ENCODE results near the gene UBAC2. TPM values are rescaled to one million over a fixed set of nuclear protein-coding genes. Genes with fewer than 3 reads are reported as not detected.

The UBAC2 gene
- polyA plus RNA-seq, 3 donors, result 59.6 to 113 (median 96.7) TPM

GRCh38 chr13:99415851-99416331 lies 215.2 kb downstream of the UBAC2 start:
- peak overlapping the region in 1 of 7 donors; percentile 77 for H3K27ac Mint-ChIP-seq
- intact Hi-C loops (cut with micrococcal nuclease), result no loop called here
- H3K4me3 Mint-ChIP-seq, result no peak overlapping the region
- no peaks in the 10 kb centered on the region for H3K79me2 ChIP-seq (ENCODE audit: insufficient read depth, low read length)
- H3K9me3 Mint-ChIP-seq, result peaks cover 0 to 5% (median 0%) of the 10 kb centered on the region in 7 donors
- peaks cover 3 to 9% of the 10 kb centered on the region in 2 donors for H3K27me3 ChIP-seq (ENCODE audit: control insufficient read depth in 2 of 2, insufficient read depth in 2 of 2, low read length in 2 of 2)
- TF ChIP-seq CTCF (IDR thresholded peaks at IDR 0.05), result no peak
- no peak overlapping the region for H3K4me3 ChIP-seq (replicated peaks in 1 of 3; ENCODE audit: low read depth in 2 of 3, low read length in 3 of 3)
- H4K20me1 ChIP-seq (ENCODE audit: insufficient read depth, low read length), result no peaks in the 10 kb centered on the region
- H3K27ac ChIP-seq (ENCODE audit: low read depth in 1 of 2, low read length in 2 of 2), result peak overlapping the region in 1 of 2 donors; percentile 40
- peaks cover 29 to 33% of the 10 kb centered on the region in 2 donors for H3K4me1 ChIP-seq (ENCODE audit: control insufficient read depth in 1 of 2, insufficient read depth in 2 of 2, low read length in 2 of 2)
- no peak overlapping the region for H3K4me2 ChIP-seq (replicated peaks; ENCODE audit: extremely low read depth, low read length, poor library complexity, severe bottlenecking)
- DNase-seq, result peak in 1 of 3 donors; percentile 42
- no peak overlapping the region for H2AFZ ChIP-seq (ENCODE audit: insufficient read depth, low read depth, low read length, poor library complexity, severe bottlenecking)
- 94% methylated on average over 9 of the region's 14 CpGs for WGBS (ENCODE audit: insufficient coverage)
- peaks cover 15% of the 10 kb centered on the region for H3K4me1 Mint-ChIP-seq
- peaks cover 21 to 29% (median 23%) of the 10 kb centered on the region in 3 donors for H3K27me3 Mint-ChIP-seq (ENCODE audit: low read depth in 3 of 3)
- peaks cover 0 to 2% of the 10 kb centered on the region in 2 donors for H3K36me3 Mint-ChIP-seq
- no peak overlapping the region for H3K9ac ChIP-seq (ENCODE audit: insufficient read depth, low read length, poor library complexity, severe bottlenecking)
- no peaks in the 10 kb centered on the region for H3K9me3 ChIP-seq (replicated peaks in 1 of 2; ENCODE audit: control insufficient read depth in 1 of 2, insufficient read depth in 1 of 2, low read length in 2 of 2)
- H3K36me3 ChIP-seq (replicated peaks in 1 of 2; ENCODE audit: control insufficient read depth in 1 of 2, insufficient read depth in 2 of 2, low read length in 2 of 2), result no peaks in the 10 kb centered on the region

- Histone ChIP-seq H3K79me2 (ENCODE audit: insufficient read depth, low read length) (no peaks in the 10 kb centered on the region), H3K27ac (ENCODE audit: low read depth in 1 of 2, low read length in 2 of 2) (no peak overlapping the region), H2AFZ (ENCODE audit: insufficient read depth, low read depth, low read length, poor library complexity, severe bottlenecking) (no peak overlapping the region), H3K4me3 (replicated peaks in 1 of 3; ENCODE audit: low read depth in 2 of 3, low read length in 3 of 3) (no peak overlapping the region), H4K20me1 (ENCODE audit: insufficient read depth, low read length) (no peaks in the 10 kb centered on the region), H3K4me2 (replicated peaks; ENCODE audit: extremely low read depth, low read length, poor library complexity, severe bottlenecking) (no peak overlapping the region), H3K27me3 (ENCODE audit: control insufficient read depth in 2 of 2, insufficient read depth in 2 of 2, low read length in 2 of 2) (peaks cover 3 to 9% of the 10 kb centered on the region in 2 donors), H3K9me3 (replicated peaks in 1 of 2; ENCODE audit: control insufficient read depth in 1 of 2, insufficient read depth in 1 of 2, low read length in 2 of 2) (no peaks in the 10 kb centered on the region), H3K4me1 (ENCODE audit: control insufficient read depth in 1 of 2, insufficient read depth in 2 of 2, low read length in 2 of 2) (peaks cover 32 to 40% of the 10 kb centered on the region in 2 donors), H3K9ac (ENCODE audit: insufficient read depth, low read length, poor library complexity, severe bottlenecking) (no peak overlapping the region), H3K36me3 (replicated peaks in 1 of 2; ENCODE audit: control insufficient read depth in 1 of 2, insufficient read depth in 2 of 2, low read length in 2 of 2) (no peaks in the 10 kb centered on the region)
- TF ChIP-seq CTCF (IDR thresholded peaks at IDR 0.05), result no peak
- WGBS (ENCODE audit: insufficient coverage), result 96% methylated on average over 24 of the region's 24 CpGs
- Mint-ChIP-seq H3K27me3 (ENCODE audit: low read depth in 3 of 3) (peaks cover 24 to 35% (median 30%) of the 10 kb centered on the region in 3 donors), H3K4me3 (no peak overlapping the region), H3K27ac (no peak overlapping the region), H3K36me3 (peaks cover 3 to 6% of the 10 kb centered on the region in 2 donors), H3K4me1 (peaks cover 19% of the 10 kb centered on the region), H3K9me3 (peaks cover 0 to 6% (median 0%) of the 10 kb centered on the region in 7 donors)
- DNase-seq, result no peak
- intact Hi-C loops (cut with micrococcal nuclease), result no loop called here
Measured at GRCh38 chr13:99416411-99417121, 215.9 kb downstream of the UBAC2 start.

All from CD14-positive monocyte (primary cell).